Right lobe of liver (tissue), 6 donors: ENCODE data around the gene PCCA. TPM values are rescaled to one million over a fixed set of nuclear protein-coding genes. Genes with fewer than 3 reads are reported as not detected.

Experiments
- ATAC-seq, 4 donors: fragments of 200-7000 bp; cut with Tn5 transposase; one replicate each; pipeline ENCODE4 v1.9.1; 2020; ENCODE audit warnings: mild to moderate bottlenecking in 4 of 4, moderate library complexity in 4 of 4
- DNase-seq, 3 donors: peaks; one replicate each; pipeline ENCODE4 v3.0.0-alpha.2; 2020
- H3K27ac ChIP-seq, 3 donors: fragments of 200-600 bp; one replicate each; pipeline ENCODE4 v1.8.0; 2022
- H3K27me3 ChIP-seq, 2 donors: fragments of 200-600 bp; one replicate each; pipeline ENCODE4 v1.8.0; 2022
- H3K36me3 ChIP-seq, 4 donors: fragments of 200-600 bp; sonication (generic) in 1 of 4; one replicate each; pipeline versions ENCODE4 v1.5.1 to v1.8.0; 2017 to 2022; ENCODE audit warnings: control low read depth in 1 of 4
- H3K4me1 ChIP-seq, 4 donors: fragments of 200-600 bp; sonication (generic) in 1 of 4; one replicate each; pipeline versions ENCODE4 v1.5.1 to v1.8.0; 2017 to 2022; ENCODE audit warnings: control low read depth in 1 of 4
- H3K4me3 ChIP-seq, 3 donors: fragments of 200-600 bp; one replicate each; pipeline ENCODE4 v1.8.0; 2022
- H3K9me3 ChIP-seq, 4 donors: fragments of 200-600 bp; sonication (generic) in 1 of 4; one replicate each; pipeline versions ENCODE4 v1.5.1 to v1.8.0; 2017 to 2022; ENCODE audit warnings: control low read depth in 1 of 4
- POLR2A ChIP-seq: fragments of 450-650 bp; IDR thresholded peaks from one replicate; pipeline ENCODE4 v1.6.1; 2017; ENCODE audit warnings: antibody characterized with exemption, mild to moderate bottlenecking
- WGBS: methylation state at CpG from one replicate; pipeline ENCODE4 v1.1.6; 2018; ENCODE audit warnings: low coverage, low lambda C conversion rate; ENCODE audit not compliant: insufficient coverage; ENCODE audit errors: missing lambda C conversion rate; 5-methylcytosine and 5-hydroxymethylcytosine counted together
- intact Hi-C, 2 donors: fragments of 100-400 bp; cut with DNase I; formaldehyde crosslinking; loops; one replicate each; pipeline versions ENCODE4 v1.11.2 to v1.14.1; 2022
- total RNA-seq, 6 experiments: library from RNA; depleted of rRNA in 2 of 6; stranded (reverse); fragments of >200 nt in 2 of 6; fragmentation: NEBNext Ultra II Directional in 3 of 6; extraction: Animal tissue kit (Norgen Biotek cat#: 25700) in 3 of 6; gene quantifications; one replicate each; pipeline versions ENCODE4 v1.1.0 to v1.2.4, GENCODE V29; 2016 to 2023
- TF ChIP-seq, protein P1 (sequence below), 4 donors: fragments of 200-600 bp in 3 of 4; fragments of 450-650 bp in 1 of 4; IDR thresholded peaks; one replicate each; pipeline versions ENCODE4 v1.5.1 to v1.8.0; 2016 to 2022; ENCODE audit warnings: antibody characterized with exemption in 4 of 4, mild to moderate bottlenecking in 2 of 4
- donor health status: DM: no; HTN: yes; CAD: no.
- donor health status: DM: no; HTN: no; CAD: no.
- donor health status: DM: no; HTN: no; CAD: no.
- donor health status: DM: no; HTN: yes; CAD: no.
- donor health status: DM: no; HTN: yes; CAD: no.

The PCCA gene
- total RNA-seq, 6 experiments from 2014 or later = 58.2 to 161 (median 85.2) TPM

DNA sequence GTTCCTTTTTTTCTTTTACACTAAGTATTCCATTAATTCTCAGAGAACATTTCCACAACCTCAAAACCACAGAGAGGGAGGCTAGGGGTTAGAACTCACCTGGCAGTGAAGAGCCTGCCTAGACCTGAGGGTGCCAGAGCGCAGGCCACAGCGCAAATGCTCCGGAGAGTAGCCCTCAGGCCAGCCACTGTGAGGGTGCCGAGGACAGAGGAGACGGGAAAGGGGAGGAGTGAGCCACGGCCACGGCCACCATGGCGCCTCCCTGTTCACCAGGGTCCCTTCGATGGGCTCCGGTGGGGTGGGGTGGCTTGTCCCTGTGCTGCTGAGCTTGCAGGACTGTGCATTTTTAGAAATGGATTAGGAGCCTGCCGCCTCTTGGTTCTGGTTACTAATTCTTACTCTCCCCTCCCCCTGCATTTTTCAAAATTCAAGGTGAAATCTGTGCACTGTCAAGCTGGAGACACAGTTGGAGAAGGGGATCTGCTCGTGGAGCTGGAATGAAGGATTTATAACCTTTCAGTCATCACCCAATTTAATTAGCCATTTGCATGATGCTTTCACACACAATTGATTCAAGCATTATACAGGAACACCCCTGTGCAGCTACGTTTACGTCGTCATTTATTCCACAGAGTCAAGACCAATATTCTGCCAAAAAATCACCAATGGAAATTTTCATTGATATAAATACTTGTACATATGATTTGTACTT, 440.9 kb downstream of the PCCA start:
- intact Hi-C loops = no loop called here
- H3K27me3 ChIP-seq = no peaks in the 10 kb centered on the region
- peaks cover 0 to 12% (median 6%) of the 10 kb centered on the region in 4 donors for H3K36me3 ChIP-seq
- TF ChIP-seq, protein P1, sequence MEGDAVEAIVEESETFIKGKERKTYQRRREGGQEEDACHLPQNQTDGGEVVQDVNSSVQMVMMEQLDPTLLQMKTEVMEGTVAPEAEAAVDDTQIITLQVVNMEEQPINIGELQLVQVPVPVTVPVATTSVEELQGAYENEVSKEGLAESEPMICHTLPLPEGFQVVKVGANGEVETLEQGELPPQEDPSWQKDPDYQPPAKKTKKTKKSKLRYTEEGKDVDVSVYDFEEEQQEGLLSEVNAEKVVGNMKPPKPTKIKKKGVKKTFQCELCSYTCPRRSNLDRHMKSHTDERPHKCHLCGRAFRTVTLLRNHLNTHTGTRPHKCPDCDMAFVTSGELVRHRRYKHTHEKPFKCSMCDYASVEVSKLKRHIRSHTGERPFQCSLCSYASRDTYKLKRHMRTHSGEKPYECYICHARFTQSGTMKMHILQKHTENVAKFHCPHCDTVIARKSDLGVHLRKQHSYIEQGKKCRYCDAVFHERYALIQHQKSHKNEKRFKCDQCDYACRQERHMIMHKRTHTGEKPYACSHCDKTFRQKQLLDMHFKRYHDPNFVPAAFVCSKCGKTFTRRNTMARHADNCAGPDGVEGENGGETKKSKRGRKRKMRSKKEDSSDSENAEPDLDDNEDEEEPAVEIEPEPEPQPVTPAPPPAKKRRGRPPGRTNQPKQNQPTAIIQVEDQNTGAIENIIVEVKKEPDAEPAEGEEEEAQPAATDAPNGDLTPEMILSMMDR (IDR thresholded peaks at IDR 0.05) = no peak
- no peak for TF ChIP-seq POLR2A
- H3K4me3 ChIP-seq = no peak overlapping the region
- H3K27ac ChIP-seq = peak overlapping the region in 1 of 3 donors; percentile 14
- H3K9me3 ChIP-seq = no peaks in the 10 kb centered on the region
- ATAC-seq (no peak), DNase-seq (no peak)
- 95% methylated on average over 6 of the region's 15 CpGs for WGBS
- H3K4me1 ChIP-seq = peaks cover 0 to 43% (median 21%) of the 10 kb centered on the region in 4 donors

DNA sequence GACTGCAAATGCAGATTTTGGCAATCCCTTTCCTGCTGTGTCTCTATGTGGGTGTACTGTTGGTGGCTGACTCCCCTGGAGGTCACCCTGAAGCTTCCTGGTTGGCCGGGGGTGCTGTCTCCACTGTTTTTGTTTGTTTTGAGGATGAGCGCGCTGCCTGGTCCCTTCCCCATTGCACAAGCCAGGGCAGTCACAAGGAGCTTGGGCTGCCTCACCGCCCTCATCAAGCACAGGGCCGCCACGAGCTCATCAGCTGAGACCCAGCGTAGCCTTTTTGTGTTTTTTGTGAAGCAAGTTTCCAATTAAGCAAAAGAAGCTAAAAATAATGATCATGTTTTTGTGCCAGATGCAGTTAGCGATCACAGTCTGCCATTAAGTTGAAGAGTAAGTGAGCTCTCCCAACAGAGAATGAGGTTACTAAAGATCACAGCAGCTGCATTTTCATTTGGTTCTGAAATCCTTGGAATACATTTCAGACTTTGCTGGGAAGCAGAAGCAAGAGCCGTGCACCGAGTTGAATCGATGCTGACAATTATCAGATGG, 441.8 kb downstream of the PCCA start:
- H3K36me3 ChIP-seq = peaks cover 0 to 12% (median 6%) of the 10 kb centered on the region in 4 donors
- intact Hi-C loops = no loop called here
- peak; percentile 54 to 80 (median 62) for DNase-seq

DNA sequence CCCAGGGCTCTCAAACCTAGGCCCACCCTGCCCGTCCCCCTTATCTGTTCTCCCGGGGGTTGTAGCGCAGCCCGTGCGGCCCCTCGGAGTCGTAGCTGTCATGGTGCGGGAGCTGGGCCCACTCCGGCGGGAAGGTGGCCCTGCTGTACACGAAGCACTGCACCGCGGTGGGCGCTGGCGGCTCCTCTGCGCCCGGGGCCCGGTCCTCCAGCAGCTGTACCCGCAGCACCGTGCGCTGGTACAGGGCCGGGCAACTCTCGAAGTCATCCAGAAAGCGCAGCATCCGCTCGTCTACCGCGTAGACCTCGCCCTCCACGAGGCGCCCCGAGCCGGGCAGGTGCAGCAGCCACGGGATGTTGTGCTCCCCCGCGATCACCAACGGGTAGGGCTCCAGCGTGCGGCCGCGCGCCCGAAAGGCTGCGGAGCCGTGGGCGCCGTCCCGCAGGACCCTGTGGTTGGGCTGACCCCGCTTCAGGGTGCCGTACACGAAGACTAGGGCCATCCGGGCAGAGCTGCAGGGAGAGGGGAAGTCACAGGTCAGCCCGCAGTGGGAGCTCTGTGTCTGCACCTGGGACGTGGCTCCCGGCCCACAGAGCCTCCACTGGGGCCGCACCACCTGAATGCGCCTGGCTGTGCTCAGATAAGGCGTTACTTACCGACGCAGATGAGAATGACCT, 443.3 kb downstream of the PCCA start:
- intact Hi-C loops = no loop called here
- ATAC-seq (no peak), DNase-seq (peak in 1 of 3 donors; percentile 42)
- Histone ChIP-seq H3K9me3 (no peaks in the 10 kb centered on the region), H3K4me3 (no peak overlapping the region), H3K27me3 (no peaks in the 10 kb centered on the region), H3K36me3 (peaks cover 0 to 12% (median 3%) of the 10 kb centered on the region in 4 donors), H3K4me1 (peaks cover 0 to 34% (median 16%) of the 10 kb centered on the region in 4 donors), H3K27ac (peak overlapping the region in 1 of 3 donors; percentile 64)
- TF ChIP-seq, protein P1 (IDR thresholded peaks at IDR 0.05) = no peak
- no peak for TF ChIP-seq POLR2A
- 73% methylated on average over 4 of the region's 60 CpGs for WGBS

More for the DNA sequence above, 441.8 kb downstream of the PCCA start:
- Histone ChIP-seq H3K4me1 (peaks cover 0 to 35% (median 18%) of the 10 kb centered on the region in 4 donors), H3K27ac (peak overlapping the region in 2 of 3 donors; percentile 24 to 40), H3K9me3 (no peaks in the 10 kb centered on the region), H3K4me3 (no peak overlapping the region), H3K27me3 (no peaks in the 10 kb centered on the region)
- TF ChIP-seq, protein P1 (IDR thresholded peaks at IDR 0.05) = no peak
- TF ChIP-seq POLR2A = no peak
- peak; percentile 35 to 52 (median 52) for ATAC-seq
- 30% methylated on average over 11 of the region's 11 CpGs for WGBS

DNA sequence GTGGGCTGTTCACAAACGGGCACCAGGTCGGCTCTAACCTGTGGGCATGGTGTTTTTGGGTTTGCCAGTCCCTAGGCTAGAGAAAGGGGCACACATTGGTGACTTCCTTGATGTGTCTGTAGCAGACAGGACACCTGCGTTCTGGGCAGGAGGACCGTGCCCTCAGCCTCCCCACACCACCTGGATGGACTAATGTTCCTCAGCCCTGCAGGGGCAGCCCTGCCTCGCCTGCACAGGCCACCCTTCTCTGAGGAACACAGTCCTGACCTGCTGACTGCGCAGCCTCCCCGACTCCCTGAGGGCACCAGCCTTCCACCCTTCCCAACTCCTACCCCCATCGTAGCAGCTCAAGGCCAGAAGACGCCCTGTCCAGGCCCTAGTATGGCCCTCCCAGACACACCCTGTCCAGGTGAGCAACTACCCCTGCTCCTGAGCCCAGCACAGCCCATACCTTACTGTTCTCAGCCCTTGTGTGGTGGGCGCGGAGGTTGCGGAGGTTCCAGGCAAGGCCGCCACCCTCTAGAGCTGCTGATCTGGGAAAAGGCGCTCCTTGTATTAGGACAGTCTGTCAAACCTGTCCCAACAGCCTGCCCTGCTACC, 444.0 kb downstream of the PCCA start:
- Histone ChIP-seq H3K36me3 (peaks cover 0 to 7% (median 3%) of the 10 kb centered on the region in 4 donors), H3K4me3 (no peak overlapping the region), H3K27ac (peak overlapping the region in 2 of 3 donors; percentile 64 to 70), H3K27me3 (no peaks in the 10 kb centered on the region), H3K4me1 (peaks cover 0 to 34% (median 16%) of the 10 kb centered on the region in 4 donors), H3K9me3 (no peaks in the 10 kb centered on the region)
- 67% methylated on average over 3 of the region's 14 CpGs for WGBS
- ATAC-seq (peak; percentile 2 to 11 (median 6)), DNase-seq (peak in 1 of 3 donors; percentile 46)
- no peak for TF ChIP-seq POLR2A
- TF ChIP-seq, protein P1 (IDR thresholded peaks at IDR 0.05) = no peak
- intact Hi-C loops = no loop called here
